CD8-positive, alpha-beta memory T cell (primary cell): ENCODE measurements around the gene LARP4B. TPM values are rescaled to one million over a fixed set of nuclear protein-coding genes. Genes with fewer than 3 reads are reported as not detected.

Source experiments
- CTCF ChIA-PET: fragments of 350-600 bp; sonication (Branson Sonifier 250); formaldehyde crosslinking; loops from one replicate; lab custom pipeline; 2021; ENCODE audit warnings: antibody characterized with exemption; lab: Charles Lee
- POLR2A ChIA-PET: fragments of 350-600 bp; sonication (Branson Sonifier 250); formaldehyde crosslinking; loops from one replicate; lab custom pipeline; 2021; ENCODE audit warnings: antibody characterized with exemption; lab: Charles Lee
- DNase-seq, 5 donors: peaks; one replicate each; pipeline versions ENCODE4 v3.0.0 to v3.0.0-alpha.2; 2020 to 2022; ENCODE audit warnings: mixed read lengths in 1 of 5
- H3K27ac ChIP-seq: one replicate; pipeline ENCODE4 v1.7.0; 2013; ENCODE audit warnings: low read depth, mild to moderate bottlenecking, low read length, moderate library complexity
- H3K27me3 ChIP-seq: 2 replicates; pipeline ENCODE4 v1.7.0; 2013; ENCODE audit warnings: low read length, mild to moderate bottlenecking; ENCODE audit not compliant: insufficient read depth, poor library complexity, severe bottlenecking
- H3K36me3 ChIP-seq: 2 replicates; pipeline ENCODE4 v1.7.0; 2013; ENCODE audit warnings: mild to moderate bottlenecking, low read length, moderate library complexity; ENCODE audit not compliant: insufficient read depth
- H3K4me1 ChIP-seq: 2 replicates; pipeline ENCODE4 v1.7.0; 2013; ENCODE audit warnings: mild to moderate bottlenecking, low read length, moderate library complexity; ENCODE audit not compliant: insufficient read depth
- H3K4me3 ChIP-seq: 2 replicates; pipeline ENCODE4 v1.7.0; 2013; ENCODE audit warnings: mild to moderate bottlenecking, low read length
- H3K9me3 ChIP-seq: 2 replicates; pipeline ENCODE4 v1.7.0; 2013; ENCODE audit warnings: mild to moderate bottlenecking, low read length
- H3K27ac Mint-ChIP-seq, 8 donors: one replicate each; pipeline ENCODE4 v1.8.0; 2020 to 2021; ENCODE audit warnings: mixed read lengths in 8 of 8, mild to moderate bottlenecking in 6 of 8, inconsistent platforms in 3 of 8, moderate library complexity in 3 of 8
- H3K27me3 Mint-ChIP-seq, 2 donors: one replicate each; pipeline ENCODE4 v1.8.0; 2020 to 2021; ENCODE audit warnings: mixed read lengths in 2 of 2, mild to moderate bottlenecking in 1 of 2, moderate library complexity in 1 of 2
- H3K36me3 Mint-ChIP-seq, 3 donors: one replicate each; pipeline ENCODE4 v1.8.0; 2020 to 2021; ENCODE audit warnings: mixed read lengths in 3 of 3, inconsistent platforms in 1 of 3, mild to moderate bottlenecking in 1 of 3
- H3K4me1 Mint-ChIP-seq, 3 donors: one replicate each; pipeline ENCODE4 v1.8.0; 2020 to 2021; ENCODE audit warnings: mixed read lengths in 3 of 3, inconsistent platforms in 1 of 3, mild to moderate bottlenecking in 1 of 3
- H3K4me3 Mint-ChIP-seq, 7 donors: one replicate each; pipeline ENCODE4 v1.8.0; 2020 to 2021; ENCODE audit warnings: mixed read lengths in 7 of 7, mild to moderate bottlenecking in 6 of 7, moderate library complexity in 4 of 7, inconsistent platforms in 2 of 7
- H3K9me3 Mint-ChIP-seq, 5 donors: one replicate each; pipeline ENCODE4 v1.8.0; 2020 to 2022; ENCODE audit warnings: mixed read lengths in 5 of 5, mild to moderate bottlenecking in 3 of 5, moderate library complexity in 2 of 5, inconsistent platforms in 1 of 5
- polyA plus RNA-seq: library from polyadenylated mRNA; unstranded; fragments of 300-500 nt; fragmentation: Illumina TruSeq; gene quantifications from one replicate; pipeline ENCODE4 v1.2.3, GENCODE V29; 2021
- total RNA-seq, 2 experiments: library from RNA; stranded (reverse); gene quantifications; one replicate each; pipeline ENCODE4 v1.2.3, GENCODE V29; 2021

The LARP4B gene
- total and polyA plus RNA-seq, 3 experiments from 2014 or later = 30.6 to 128 (median 121) TPM

- Mint-ChIP-seq H3K9me3 (peaks cover 0 to 6% (median 2%) of the 10 kb centered on the region in 5 donors), H3K4me3 (no peak overlapping the region), H3K27ac (peak overlapping the region; percentile 6 to 98 (median 69)), H3K4me1 (peaks cover 46 to 57% (median 53%) of the 10 kb centered on the region in 3 donors), H3K27me3 (peaks cover 0 to 3% of the 10 kb centered on the region in 2 donors), H3K36me3 (peaks cover 17 to 86% (median 25%) of the 10 kb centered on the region in 3 donors)
- DNase-seq = no peak
- ChIA-PET POLR2A (no interaction called here), CTCF (no interaction called here)
- Histone ChIP-seq H3K36me3 (peaks cover 13% of the 10 kb centered on the region), H3K4me3 (no peak overlapping the region), H3K27ac (no peak overlapping the region), H3K4me1 (peaks cover 14% of the 10 kb centered on the region), H3K27me3 (no peaks in the 10 kb centered on the region), H3K9me3 (no peaks in the 10 kb centered on the region)
Observed at GRCh38 chr10:845526-845925, 86.0 kb downstream of the LARP4B start.

DNA sequence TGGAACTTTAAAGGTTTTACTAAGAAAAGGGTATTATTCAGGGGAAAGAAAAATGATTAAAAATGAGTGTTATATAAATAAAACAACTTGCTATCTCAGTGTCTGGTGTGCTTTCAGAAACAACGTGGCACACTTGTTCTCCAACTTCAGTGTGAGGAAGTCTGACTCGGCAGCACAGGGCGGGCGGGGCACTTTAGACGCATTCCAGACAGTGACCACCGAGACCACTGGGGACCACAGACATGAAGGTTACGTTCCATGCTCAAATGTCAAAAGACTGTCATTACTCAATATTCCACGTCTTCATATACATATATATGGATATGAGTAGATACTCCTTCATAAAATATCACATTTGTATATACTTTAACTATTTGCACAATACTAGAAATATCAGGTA is 87.0 kb downstream of the LARP4B start:
- POLR2A ChIA-PET = no interaction called here
- H3K27me3 Mint-ChIP-seq = peaks cover 0 to 3% of the 10 kb centered on the region in 2 donors
- no peaks in the 10 kb centered on the region for H3K9me3 Mint-ChIP-seq
- peak overlapping the region in 4 of 8 donors; percentile 32 to 98 (median 54) for H3K27ac Mint-ChIP-seq
- H3K36me3 Mint-ChIP-seq = peaks cover 7 to 85% (median 20%) of the 10 kb centered on the region in 3 donors
- no peaks in the 10 kb centered on the region for H3K27me3 ChIP-seq
- H3K4me1 Mint-ChIP-seq = peaks cover 37 to 47% (median 47%) of the 10 kb centered on the region in 3 donors
- CTCF ChIA-PET = no interaction called here
- DNase-seq = no peak
- no peak overlapping the region for H3K4me3 Mint-ChIP-seq
- no peak overlapping the region for H3K27ac ChIP-seq
- no peaks in the 10 kb centered on the region for H3K9me3 ChIP-seq
- no peak overlapping the region for H3K4me3 ChIP-seq
- H3K36me3 ChIP-seq = peaks cover 13% of the 10 kb centered on the region
- H3K4me1 ChIP-seq = peaks cover 14% of the 10 kb centered on the region

DNA sequence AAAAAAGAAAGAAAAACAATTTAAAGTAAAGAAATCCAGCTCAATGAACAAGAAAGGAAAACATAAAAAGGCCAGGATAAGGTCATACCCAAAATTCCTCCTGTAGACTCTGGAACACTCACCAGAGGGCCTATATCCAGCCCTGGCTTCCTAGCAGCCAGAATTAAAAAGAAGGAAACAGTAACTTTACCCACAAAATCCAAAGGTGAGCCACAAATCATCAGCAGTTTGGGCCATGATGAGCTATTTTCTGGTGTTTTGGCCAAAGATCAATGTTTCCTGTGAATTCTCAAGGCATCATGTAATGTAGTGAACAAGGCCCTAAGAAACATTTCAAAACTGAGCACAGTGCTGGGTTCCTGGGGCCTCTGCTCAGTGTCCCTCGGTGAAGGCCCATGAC is 87.8 kb downstream of the LARP4B start:
- CTCF ChIA-PET = no interaction called here
- POLR2A ChIA-PET = no interaction called here
- Histone ChIP-seq H3K27ac (no peak overlapping the region), H3K36me3 (peaks cover 13% of the 10 kb centered on the region), H3K9me3 (no peaks in the 10 kb centered on the region), H3K27me3 (no peaks in the 10 kb centered on the region), H3K4me1 (peaks cover 14% of the 10 kb centered on the region), H3K4me3 (no peak overlapping the region)
- H3K9me3 Mint-ChIP-seq = no peaks in the 10 kb centered on the region
- H3K4me3 Mint-ChIP-seq = no peak overlapping the region
- peaks cover 37 to 48% (median 46%) of the 10 kb centered on the region in 3 donors for H3K4me1 Mint-ChIP-seq
- peaks cover 3 to 88% (median 23%) of the 10 kb centered on the region in 3 donors for H3K36me3 Mint-ChIP-seq
- peak overlapping the region in 1 of 8 donors; percentile 81 for H3K27ac Mint-ChIP-seq
- no peak for DNase-seq
- H3K27me3 Mint-ChIP-seq = peaks cover 0 to 3% of the 10 kb centered on the region in 2 donors

DNA sequence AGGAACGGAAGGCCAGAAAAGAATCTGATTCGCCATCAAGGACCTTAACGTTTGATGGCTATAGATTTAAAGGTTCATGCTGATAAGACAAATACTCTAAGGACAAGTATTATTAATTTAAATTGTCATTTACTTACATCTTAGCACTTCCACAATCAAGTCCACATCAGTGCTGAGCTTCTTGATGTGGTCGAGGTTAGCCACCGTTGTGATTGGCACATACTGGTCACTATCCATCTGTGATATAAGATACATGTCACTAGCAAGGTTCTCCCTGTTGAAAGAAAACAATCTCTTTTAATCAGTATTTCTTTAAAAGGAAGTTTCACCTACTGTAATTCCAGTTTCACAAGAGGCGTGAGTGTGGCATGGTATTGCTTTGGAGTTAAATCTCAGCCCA is 88.7 kb downstream of the LARP4B start:
- Mint-ChIP-seq H3K9me3 (no peaks in the 10 kb centered on the region), H3K4me3 (no peak overlapping the region), H3K27me3 (peaks cover 0 to 3% of the 10 kb centered on the region in 2 donors), H3K36me3 (peaks cover 3 to 90% (median 18%) of the 10 kb centered on the region in 3 donors), H3K4me1 (peaks cover 33 to 47% (median 47%) of the 10 kb centered on the region in 3 donors), H3K27ac (no peak overlapping the region)
- ChIA-PET CTCF (no interaction called here), POLR2A (no interaction called here)
- no peak overlapping the region for H3K27ac ChIP-seq
- no peaks in the 10 kb centered on the region for H3K27me3 ChIP-seq
- peaks cover 13% of the 10 kb centered on the region for H3K36me3 ChIP-seq
- H3K4me3 ChIP-seq = no peak overlapping the region
- DNase-seq = no peak
- H3K4me1 ChIP-seq = peaks cover 14% of the 10 kb centered on the region
- H3K9me3 ChIP-seq = no peaks in the 10 kb centered on the region

DNA sequence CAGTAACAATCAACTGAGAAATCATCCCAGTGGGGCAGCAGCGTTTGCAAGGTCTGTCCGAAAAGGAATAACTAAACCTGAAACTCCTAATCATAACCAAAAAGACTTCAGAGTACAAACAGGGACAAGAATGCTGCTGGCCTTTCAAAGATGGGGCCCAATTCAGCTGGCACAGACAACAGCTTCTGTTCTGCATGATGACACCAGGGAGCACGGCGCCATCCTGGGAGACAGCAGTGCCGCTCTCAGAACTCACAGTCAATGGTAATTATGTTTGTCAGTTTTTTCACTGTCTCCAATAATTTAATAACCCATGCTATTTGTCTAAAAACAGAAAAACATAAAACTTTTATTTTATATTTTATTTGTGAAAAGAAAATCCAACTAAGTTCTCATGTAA is 90.0 kb downstream of the LARP4B start:
- Mint-ChIP-seq H3K27ac (peak overlapping the region in 1 of 8 donors; percentile 69), H3K27me3 (no peaks in the 10 kb centered on the region), H3K4me3 (no peak overlapping the region), H3K9me3 (no peaks in the 10 kb centered on the region), H3K36me3 (peaks cover 3 to 91% (median 12%) of the 10 kb centered on the region in 3 donors), H3K4me1 (peaks cover 25 to 41% (median 41%) of the 10 kb centered on the region in 3 donors)
- no peak for DNase-seq
- H3K4me3 ChIP-seq = no peak overlapping the region
- peaks cover 13% of the 10 kb centered on the region for H3K36me3 ChIP-seq
- H3K4me1 ChIP-seq = peaks cover 5% of the 10 kb centered on the region
- H3K27ac ChIP-seq = no peak overlapping the region
- ChIA-PET POLR2A (no interaction called here), CTCF (no interaction called here)
- H3K27me3 ChIP-seq = no peaks in the 10 kb centered on the region
- no peaks in the 10 kb centered on the region for H3K9me3 ChIP-seq

DNA sequence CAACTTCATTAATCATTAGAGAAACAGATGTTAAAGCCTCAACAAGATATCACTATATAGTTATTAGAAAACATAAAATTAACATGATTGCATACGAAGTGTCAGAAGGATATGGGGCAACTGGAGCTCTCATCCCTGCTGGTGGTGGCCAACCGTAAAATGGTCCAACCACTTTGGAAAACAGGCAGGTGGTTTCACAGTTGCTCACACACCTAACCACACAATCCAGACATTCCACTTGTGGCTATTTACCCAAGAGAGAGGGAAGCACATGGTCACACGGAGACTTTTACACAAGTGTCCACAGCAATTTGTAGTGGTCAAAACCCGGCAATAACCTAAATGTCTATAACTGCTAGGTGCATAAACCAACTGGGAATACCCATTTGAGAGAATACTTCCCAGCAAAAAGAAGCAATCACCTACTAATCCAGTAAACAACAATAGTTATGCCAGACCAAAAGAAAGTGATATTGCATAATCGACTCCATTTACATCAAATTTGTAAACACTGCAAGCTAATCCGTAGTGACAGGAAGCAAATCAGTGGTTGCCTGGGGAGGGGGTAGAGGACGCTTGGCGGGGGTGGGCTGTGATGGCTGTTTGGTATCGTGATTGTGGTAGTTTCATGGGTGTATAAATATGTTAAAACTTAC is 91.8 kb downstream of the LARP4B start:
- peak overlapping the region in 1 of 8 donors; percentile 47 for H3K27ac Mint-ChIP-seq
- H3K4me1 Mint-ChIP-seq = peaks cover 10 to 27% (median 25%) of the 10 kb centered on the region in 3 donors
- Histone ChIP-seq H3K27ac (no peak overlapping the region), H3K4me1 (no peaks in the 10 kb centered on the region), H3K4me3 (no peak overlapping the region), H3K9me3 (no peaks in the 10 kb centered on the region), H3K36me3 (peaks cover 17% of the 10 kb centered on the region), H3K27me3 (no peaks in the 10 kb centered on the region)
- DNase-seq = no peak
- peaks cover 3 to 89% (median 14%) of the 10 kb centered on the region in 3 donors for H3K36me3 Mint-ChIP-seq
- ChIA-PET CTCF (interaction anchor here (1.2 kb wide), 1 partner anchor 14 kb away, joined by 3 read pairs; no protein-coding TSS in a partner anchor), POLR2A (no interaction called here)
- no peaks in the 10 kb centered on the region for H3K27me3 Mint-ChIP-seq
- no peaks in the 10 kb centered on the region for H3K9me3 Mint-ChIP-seq
- H3K4me3 Mint-ChIP-seq = no peak overlapping the region

DNA sequence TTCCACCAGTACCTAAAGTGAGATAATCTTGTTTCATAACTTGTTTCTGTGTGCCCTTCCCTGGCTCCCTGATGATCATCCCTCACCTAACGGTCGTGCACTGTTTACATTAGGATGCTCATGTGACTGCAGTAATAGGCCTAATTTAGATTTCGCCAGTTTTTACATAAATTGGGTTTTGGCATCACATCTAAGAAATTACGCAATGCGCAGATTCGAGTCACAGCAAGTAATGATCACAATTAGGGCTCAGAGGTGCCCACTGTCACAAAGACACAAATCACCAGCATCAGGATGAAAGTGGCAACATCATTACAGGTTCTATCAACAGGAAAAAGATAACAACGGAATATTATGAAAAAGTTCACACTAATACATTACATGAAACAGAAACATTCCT is 94.7 kb downstream of the LARP4B start:
- DNase-seq = no peak
- peaks cover 14 to 36% (median 25%) of the 10 kb centered on the region in 3 donors for H3K4me1 Mint-ChIP-seq
- no peaks in the 10 kb centered on the region for H3K9me3 Mint-ChIP-seq
- H3K4me3 Mint-ChIP-seq = no peak overlapping the region
- peaks cover 8 to 87% (median 17%) of the 10 kb centered on the region in 3 donors for H3K36me3 Mint-ChIP-seq
- Histone ChIP-seq H3K27ac (no peak overlapping the region), H3K36me3 (peaks cover 12% of the 10 kb centered on the region), H3K4me3 (no peak overlapping the region), H3K27me3 (no peaks in the 10 kb centered on the region), H3K4me1 (no peaks in the 10 kb centered on the region), H3K9me3 (no peaks in the 10 kb centered on the region)
- ChIA-PET POLR2A (no interaction called here), CTCF (no interaction called here)
- peak overlapping the region in 1 of 8 donors; percentile 89 for H3K27ac Mint-ChIP-seq
- no peaks in the 10 kb centered on the region for H3K27me3 Mint-ChIP-seq

GRCh38 chr10:834493-834892 is 97.0 kb downstream of the LARP4B start:
- Mint-ChIP-seq H3K36me3 (peaks cover 8 to 88% (median 18%) of the 10 kb centered on the region in 3 donors), H3K4me3 (no peak overlapping the region), H3K27me3 (no peaks in the 10 kb centered on the region), H3K27ac (peak overlapping the region in 1 of 8 donors; percentile 76), H3K4me1 (peaks cover 18 to 31% (median 25%) of the 10 kb centered on the region in 3 donors), H3K9me3 (no peaks in the 10 kb centered on the region)
- H3K4me3 ChIP-seq = no peak overlapping the region
- ChIA-PET POLR2A (no interaction called here), CTCF (no interaction called here)
- no peak for DNase-seq
- no peak overlapping the region for H3K27ac ChIP-seq
- no peaks in the 10 kb centered on the region for H3K4me1 ChIP-seq
- no peaks in the 10 kb centered on the region for H3K9me3 ChIP-seq
- H3K27me3 ChIP-seq = no peaks in the 10 kb centered on the region
- peaks cover 4% of the 10 kb centered on the region for H3K36me3 ChIP-seq
